Activated naive CD8-positive, alpha-beta T cell treated with anti-CD3 and anti-CD28 coated beads for 36 hours (primary cell): ENCODE results near the gene ZKSCAN7. TPM values are rescaled to one million over a fixed set of nuclear protein-coding genes. Genes with fewer than 3 reads are reported as not detected.
"Not testable (repeated sequence)": the region's sequence is repeated elsewhere in the genome, so short reads cannot be mapped to it uniquely, and the experiment has no call there.

Experiments used
- DNase-seq: peaks from one replicate; pipeline ENCODE4 v3.0.0; 2021
- H3K27ac Mint-ChIP-seq: one replicate; pipeline ENCODE4 v1.8.0; 2022; ENCODE audit warnings: mild to moderate bottlenecking, moderate library complexity, mixed read lengths
- H3K27me3 Mint-ChIP-seq: one replicate; pipeline ENCODE4 v1.8.0; 2022; ENCODE audit warnings: mild to moderate bottlenecking, mixed read lengths
- H3K36me3 Mint-ChIP-seq: one replicate; pipeline ENCODE4 v1.8.0; 2021; ENCODE audit warnings: mild to moderate bottlenecking, mixed read lengths
- H3K4me1 Mint-ChIP-seq: one replicate; pipeline ENCODE4 v1.8.0; 2021; ENCODE audit warnings: mixed read lengths
- H3K4me3 Mint-ChIP-seq: one replicate; pipeline ENCODE4 v1.8.0; 2022; ENCODE audit warnings: mild to moderate bottlenecking, moderate library complexity, mixed read lengths
- H3K9me3 Mint-ChIP-seq: one replicate; pipeline ENCODE4 v1.8.0; 2022; ENCODE audit warnings: mixed read lengths
- total RNA-seq, 2 experiments: library from RNA; stranded (reverse); gene quantifications; one replicate each; pipeline ENCODE4 v1.2.3, GENCODE V29; 2021

The ZKSCAN7 gene
- total RNA-seq, 2 experiments from 2014 or later, result 4.4 to 4.5 TPM

- not testable (repeated sequence) for H3K36me3 Mint-ChIP-seq, H3K27me3 Mint-ChIP-seq, H3K4me1 Mint-ChIP-seq, H3K9me3 Mint-ChIP-seq, DNase-seq, H3K27ac Mint-ChIP-seq, H3K4me3 Mint-ChIP-seq
Measured at GRCh38 chr3:44544811-44545210, 10.2 kb upstream of the ZKSCAN7 start.

GRCh38 chr3:44555723-44556122, 730 bp downstream of the ZKSCAN7 start:
- Mint-ChIP-seq H3K9me3 (peaks cover 8% of the 10 kb centered on the region), H3K4me3 (peak overlapping the region; percentile 91), H3K4me1 (peaks cover 18% of the 10 kb centered on the region), H3K36me3 (peaks cover 56% of the 10 kb centered on the region), H3K27me3 (no peaks in the 10 kb centered on the region), H3K27ac (peak overlapping the region; percentile 90)
- no peak for DNase-seq

- DNase-seq, result no peak
- Mint-ChIP-seq H3K27me3 (no peaks in the 10 kb centered on the region), H3K9me3 (peaks cover 19% of the 10 kb centered on the region), H3K27ac (no peak overlapping the region), H3K4me1 (peaks cover 21% of the 10 kb centered on the region), H3K4me3 (no peak overlapping the region), H3K36me3 (peaks cover 69% of the 10 kb centered on the region)
Measured at GRCh38 chr3:44557074-44557473, 2.1 kb downstream of the ZKSCAN7 start.

- no peak for DNase-seq
- H3K4me1 Mint-ChIP-seq, result peaks cover 9% of the 10 kb centered on the region
- no peak overlapping the region for H3K4me3 Mint-ChIP-seq
- H3K9me3 Mint-ChIP-seq, result peaks cover 28% of the 10 kb centered on the region
- no peak overlapping the region for H3K27ac Mint-ChIP-seq
- H3K36me3 Mint-ChIP-seq, result peaks cover 90% of the 10 kb centered on the region
- H3K27me3 Mint-ChIP-seq, result no peaks in the 10 kb centered on the region
Measured at GRCh38 chr3:44561076-44561475, 6.1 kb downstream of the ZKSCAN7 start.

GRCh38 chr3:44562147-44562546, 7.2 kb downstream of the ZKSCAN7 start:
- H3K27ac Mint-ChIP-seq, result no peak overlapping the region
- H3K9me3 Mint-ChIP-seq, result peaks cover 34% of the 10 kb centered on the region
- DNase-seq, result no peak
- H3K36me3 Mint-ChIP-seq, result peaks cover 89% of the 10 kb centered on the region
- H3K4me1 Mint-ChIP-seq, result peaks cover 5% of the 10 kb centered on the region
- H3K27me3 Mint-ChIP-seq, result no peaks in the 10 kb centered on the region
- H3K4me3 Mint-ChIP-seq, result no peak overlapping the region

GRCh38 chr3:44568561-44568960, 13.6 kb downstream of the ZKSCAN7 start:
- no peak for DNase-seq
- peaks cover 61% of the 10 kb centered on the region for H3K9me3 Mint-ChIP-seq

GRCh38 chr3:44571024-44571423, 16.0 kb downstream of the ZKSCAN7 start:
- Mint-ChIP-seq H3K27ac (no peak overlapping the region), H3K9me3 (peaks cover 56% of the 10 kb centered on the region), H3K4me1 (no peaks in the 10 kb centered on the region), H3K27me3 (no peaks in the 10 kb centered on the region), H3K36me3 (peaks cover 74% of the 10 kb centered on the region), H3K4me3 (no peak overlapping the region)
- DNase-seq, result no peak

More at GRCh38 chr3:44568561-44568960, 13.6 kb downstream of the ZKSCAN7 start:
- no peaks in the 10 kb centered on the region for H3K4me1 Mint-ChIP-seq
- no peak overlapping the region for H3K27ac Mint-ChIP-seq
- no peaks in the 10 kb centered on the region for H3K27me3 Mint-ChIP-seq
- H3K4me3 Mint-ChIP-seq, result no peak overlapping the region
- peaks cover 88% of the 10 kb centered on the region for H3K36me3 Mint-ChIP-seq

GRCh38 chr3:44576613-44577012, 21.6 kb downstream of the ZKSCAN7 start:
- no peaks in the 10 kb centered on the region for H3K27me3 Mint-ChIP-seq
- no peak overlapping the region for H3K4me3 Mint-ChIP-seq
- DNase-seq, result no peak
- peaks cover 37% of the 10 kb centered on the region for H3K9me3 Mint-ChIP-seq
- peaks cover 62% of the 10 kb centered on the region for H3K36me3 Mint-ChIP-seq
- no peak overlapping the region for H3K27ac Mint-ChIP-seq
- H3K4me1 Mint-ChIP-seq, result no peaks in the 10 kb centered on the region

GRCh38 chr3:44577354-44577952, 22.5 kb downstream of the ZKSCAN7 start:
- not testable (repeated sequence) for H3K27me3 Mint-ChIP-seq
- H3K9me3 Mint-ChIP-seq, result peaks cover 29% of the 10 kb centered on the region

GRCh38 chr3:44578316-44578715, 23.3 kb downstream of the ZKSCAN7 start:
- peaks cover 25% of the 10 kb centered on the region for H3K9me3 Mint-ChIP-seq
- not testable (repeated sequence) for H3K4me1 Mint-ChIP-seq, H3K27me3 Mint-ChIP-seq, DNase-seq, H3K4me3 Mint-ChIP-seq, H3K27ac Mint-ChIP-seq
- peaks cover 48% of the 10 kb centered on the region for H3K36me3 Mint-ChIP-seq

More at GRCh38 chr3:44577354-44577952, 22.5 kb downstream of the ZKSCAN7 start:
- H3K4me3 Mint-ChIP-seq, DNase-seq, H3K27ac Mint-ChIP-seq, H3K4me1 Mint-ChIP-seq: not testable (repeated sequence)
- H3K36me3 Mint-ChIP-seq, result peaks cover 54% of the 10 kb centered on the region

- DNase-seq, H3K27ac Mint-ChIP-seq, H3K27me3 Mint-ChIP-seq, H3K4me3 Mint-ChIP-seq, H3K4me1 Mint-ChIP-seq: not testable (repeated sequence)
- H3K9me3 Mint-ChIP-seq, result peaks cover 30% of the 10 kb centered on the region
- peaks cover 49% of the 10 kb centered on the region for H3K36me3 Mint-ChIP-seq
Measured at GRCh38 chr3:44578924-44579515, 24.0 kb downstream of the ZKSCAN7 start.

- Mint-ChIP-seq H3K36me3 (peaks cover 44% of the 10 kb centered on the region), H3K9me3 (peaks cover 29% of the 10 kb centered on the region), H3K27me3 (peaks cover 12% of the 10 kb centered on the region)
- DNase-seq, H3K4me3 Mint-ChIP-seq, H3K27ac Mint-ChIP-seq, H3K4me1 Mint-ChIP-seq: not testable (repeated sequence)
Measured at GRCh38 chr3:44579749-44580148, 24.8 kb downstream of the ZKSCAN7 start.

GRCh38 chr3:44580971-44581370, 26.0 kb downstream of the ZKSCAN7 start:
- not testable (repeated sequence) for H3K27ac Mint-ChIP-seq, H3K4me3 Mint-ChIP-seq, DNase-seq, H3K4me1 Mint-ChIP-seq
- peaks cover 23% of the 10 kb centered on the region for H3K27me3 Mint-ChIP-seq
- peaks cover 27% of the 10 kb centered on the region for H3K9me3 Mint-ChIP-seq
- H3K36me3 Mint-ChIP-seq, result peaks cover 43% of the 10 kb centered on the region

GRCh38 chr3:44584646-44585501, 29.9 kb downstream of the ZKSCAN7 start, which contains the start of gene ZNF660:
Gene ZNF660, plus strand, starts transcription at chr3:44584964. Its CDS starts 9,230 bp downstream, at chr3:44594194.
- Mint-ChIP-seq H3K9me3 (peaks cover 17% of the 10 kb centered on the region), H3K36me3 (peaks cover 31% of the 10 kb centered on the region), H3K27me3 (peaks cover 30% of the 10 kb centered on the region), H3K4me3 (peak within 1 kb of the TSS; percentile 72), H3K4me1 (peaks cover 10% of the 10 kb centered on the region), H3K27ac (no peak within 1 kb of the TSS)
- DNase-seq, result peak; percentile 25

- no peak for DNase-seq
- no peak overlapping the region for H3K27ac Mint-ChIP-seq
- H3K4me3 Mint-ChIP-seq, result no peak overlapping the region
- H3K4me1 Mint-ChIP-seq, result no peaks in the 10 kb centered on the region
- peaks cover 33% of the 10 kb centered on the region for H3K36me3 Mint-ChIP-seq
- no peaks in the 10 kb centered on the region for H3K27me3 Mint-ChIP-seq
- H3K9me3 Mint-ChIP-seq, result peaks cover 34% of the 10 kb centered on the region
Measured at GRCh38 chr3:44596621-44597020, 41.6 kb downstream of the ZKSCAN7 start.
